ENCODE results near the gene PTPRE. TPM values are rescaled to one million over a fixed set of nuclear protein-coding genes. Genes with fewer than 3 reads are reported as not detected.

The PTPRE gene
- total and polyA plus RNA-seq, 2 of the 4 experiments (the other 2 are of a cell fraction), result 0.34 to 0.54 TPM

DNA sequence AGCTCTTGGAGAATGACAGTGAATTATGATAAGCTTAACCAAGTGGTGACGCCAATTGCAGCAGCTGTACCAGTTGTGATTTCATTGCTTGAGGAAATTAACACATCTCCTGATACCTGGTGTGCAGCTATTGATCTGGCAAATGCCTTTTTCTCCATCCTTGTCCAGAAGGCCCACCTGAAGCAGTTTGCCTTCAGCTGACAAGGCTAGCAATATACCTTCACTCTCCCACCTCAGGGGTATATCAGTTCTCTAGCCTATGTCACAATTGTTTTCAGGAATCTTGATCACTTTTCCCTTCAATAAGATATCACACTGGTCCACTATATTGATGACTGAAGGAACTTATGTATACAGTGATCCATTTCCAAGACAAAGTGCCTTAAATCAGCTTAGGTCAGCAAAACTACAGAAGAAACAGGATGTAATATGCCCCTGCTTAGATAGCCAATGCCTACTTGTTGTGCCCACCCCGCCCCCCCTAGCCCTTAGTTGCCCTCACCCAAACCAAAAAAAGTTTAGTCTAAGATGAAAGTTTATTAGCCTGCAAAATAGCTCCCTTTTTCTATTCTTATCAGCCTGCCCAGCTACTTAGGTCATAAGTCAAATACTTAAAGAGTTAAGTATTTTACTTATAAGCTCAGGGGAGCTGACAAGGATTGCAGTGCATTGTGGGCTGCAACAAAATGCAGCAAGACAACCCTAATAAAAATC lies 45.1 kb downstream of the PTPRE start:
- no peak overlapping the region for H3K9ac ChIP-seq (ENCODE audit: low read depth, low read length)
- BruUV-seq (replicated peaks), result no TSS peak
- no CpG with 5 or more reads among the region's 2 CpGs for WGBS, 2 experiments (ENCODE audit: extremely low coverage in 2 of 2, insufficient read length in 1 of 2)
- H3K79me1 ChIP-seq (ENCODE audit: low read depth in 1 of 2, low read length in 2 of 2), result no peaks in the 10 kb centered on the region
- no peak overlapping the region for H4K91ac ChIP-seq (ENCODE audit: insufficient read depth, low read depth, low read length)
- no peak overlapping the region for H2AK5ac ChIP-seq (ENCODE audit: low read depth, low read length)
- no peaks in the 10 kb centered on the region for H4K20me1 ChIP-seq (ENCODE audit: insufficient read depth, low read length)
- no peak overlapping the region for H4K8ac ChIP-seq (ENCODE audit: low read depth in 2 of 2, low read length in 2 of 2)
- no peaks in the 10 kb centered on the region for H3K9me3 ChIP-seq (ENCODE audit: control insufficient read depth, insufficient read depth, low read length)
- no peak overlapping the region for H2AK9ac ChIP-seq (replicated peaks; ENCODE audit: low read depth, low read length, poor library complexity)
- no peak overlapping the region for H2BK5ac ChIP-seq (ENCODE audit: low read depth, low read length, poor library complexity, severe bottlenecking)
- no peak overlapping the region for H2AFZ ChIP-seq (replicated peaks; ENCODE audit: low read length, poor library complexity)
- H3K14ac ChIP-seq (replicated peaks; ENCODE audit: low read depth, low read length), result no peak overlapping the region
- no peak overlapping the region for H3K56ac ChIP-seq (ENCODE audit: extremely low read depth, insufficient read depth, low read length)
- DNase-seq (no peak), ATAC-seq (ENCODE audit: low read depth) (no peak)
- no peak overlapping the region for H3K23ac ChIP-seq (ENCODE audit: low read depth, low read length)
- no peak overlapping the region for H3K4me3 ChIP-seq (ENCODE audit: insufficient read depth, low read depth, low read length)
- ChIA-PET POLR2A (ENCODE audit: unreplicated experiment) (no interaction called here), CTCF (no interaction called here)
- intact Hi-C loops (cut with micrococcal nuclease) (no loop called here), in situ Hi-C loops (cut with MboI; ENCODE audit: low sequenced_read_pairs) (no loop called here), dilution Hi-C loops (cut with HindIII; ENCODE audit: low sequenced_read_pairs, unreplicated experiment) (no loop called here)
- no peak overlapping the region for H3K27ac ChIP-seq (ENCODE audit: insufficient read depth, low read length)
- H3K27me3 ChIP-seq (ENCODE audit: control insufficient read depth, insufficient read depth, low read length), result no peaks in the 10 kb centered on the region
- H3K4me2 ChIP-seq (ENCODE audit: low read depth, low read length), result no peak overlapping the region
- H3K18ac ChIP-seq (ENCODE audit: low read depth, low read length), result no peak overlapping the region
- no peak overlapping the region for H3K4ac ChIP-seq (ENCODE audit: low read depth, low read length)
- H3K36me3 ChIP-seq (ENCODE audit: control insufficient read depth, insufficient read depth, low read length), result no peaks in the 10 kb centered on the region
- TF ChIP-seq POLR2A (IDR thresholded peaks at IDR 0.05; ENCODE audit: low read depth, low read length) (no peak), MAFK (IDR thresholded peaks at IDR 0.05; ENCODE audit: low read depth, low read length) (peak; percentile 92)
- H4K5ac ChIP-seq (ENCODE audit: low read depth, low read length), result no peak overlapping the region
- H2BK15ac ChIP-seq (ENCODE audit: low read depth, low read length), result no peak overlapping the region
- no peaks in the 10 kb centered on the region for H3K4me1 ChIP-seq (ENCODE audit: control insufficient read depth, insufficient read depth, low read length)
- no peak overlapping the region for H2BK120ac ChIP-seq (ENCODE audit: low read depth, low read length)
- no peaks in the 10 kb centered on the region for H3K9me1 ChIP-seq (ENCODE audit: insufficient read depth, low read length)
- H2BK20ac ChIP-seq (ENCODE audit: low read depth, low read length), result no peak overlapping the region
